CD4-positive, alpha-beta T cell treated with Interleukin-10 for 1 hour (primary cell): ENCODE measurements around the gene TGIF1.

ENCODE experiments used
- DNase-seq: peaks from one replicate; pipeline ENCODE4 v3.0.0-alpha.2; 2020

Gene TGIF1

DNA sequence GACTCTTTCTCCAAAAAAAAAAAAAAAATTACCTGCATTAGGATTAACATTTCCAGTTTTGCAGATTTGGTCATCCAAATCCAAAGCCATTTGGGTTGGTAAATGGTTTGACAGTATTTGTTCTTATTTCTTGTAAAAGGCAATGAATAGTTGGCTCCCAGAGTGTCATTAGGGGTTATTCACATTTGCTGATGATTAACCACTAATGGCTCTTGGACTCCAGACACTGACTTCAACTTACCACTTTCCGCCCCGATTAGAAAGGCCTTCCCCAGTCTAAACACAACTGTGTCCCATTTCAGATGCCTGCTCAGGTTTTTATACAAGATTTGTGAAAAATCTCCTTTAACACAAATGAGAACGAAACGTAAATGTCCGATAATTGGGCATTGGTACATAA lies 9.6 kb upstream of the TGIF1 start:
- no peak for DNase-seq

DNA sequence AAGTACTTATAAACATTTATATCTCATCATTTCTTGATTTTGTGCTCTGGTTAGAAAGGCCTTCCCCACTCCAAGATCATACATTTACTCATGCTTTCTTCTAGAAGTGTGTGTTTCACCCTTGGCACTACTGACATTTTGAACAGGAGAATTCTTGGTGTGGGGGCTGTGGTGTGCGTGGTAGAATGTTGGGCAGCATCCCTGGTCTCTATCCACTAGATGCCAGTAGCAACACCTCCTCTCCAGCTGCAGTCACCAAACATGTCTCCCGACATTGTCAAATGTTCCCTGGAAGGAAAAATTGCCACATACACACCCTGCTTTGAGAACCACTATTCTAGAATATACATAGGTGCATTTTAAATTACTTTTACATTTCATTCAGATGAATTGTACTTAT lies 8.7 kb upstream of the TGIF1 start:
- peak; percentile 43 for DNase-seq

DNA sequence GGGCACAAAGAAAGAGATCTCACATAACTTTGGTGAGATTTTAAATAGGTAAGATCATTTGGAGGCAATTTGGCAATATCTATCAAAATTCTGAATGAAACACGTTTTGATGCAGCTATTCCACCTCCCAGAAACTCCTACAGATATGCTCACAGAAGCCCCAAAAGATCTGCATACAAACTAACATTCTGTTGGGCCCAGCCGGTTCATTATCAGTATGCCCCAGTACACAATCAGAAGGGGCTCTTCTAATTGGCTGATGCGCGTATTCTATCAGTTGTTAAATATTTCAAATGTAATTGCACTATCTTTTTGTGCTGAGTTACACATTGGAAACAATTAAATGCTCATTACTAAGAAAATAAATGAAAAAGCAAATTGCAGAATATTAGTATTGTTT lies 7.1 kb upstream of the TGIF1 start:
- DNase-seq = no peak

DNA sequence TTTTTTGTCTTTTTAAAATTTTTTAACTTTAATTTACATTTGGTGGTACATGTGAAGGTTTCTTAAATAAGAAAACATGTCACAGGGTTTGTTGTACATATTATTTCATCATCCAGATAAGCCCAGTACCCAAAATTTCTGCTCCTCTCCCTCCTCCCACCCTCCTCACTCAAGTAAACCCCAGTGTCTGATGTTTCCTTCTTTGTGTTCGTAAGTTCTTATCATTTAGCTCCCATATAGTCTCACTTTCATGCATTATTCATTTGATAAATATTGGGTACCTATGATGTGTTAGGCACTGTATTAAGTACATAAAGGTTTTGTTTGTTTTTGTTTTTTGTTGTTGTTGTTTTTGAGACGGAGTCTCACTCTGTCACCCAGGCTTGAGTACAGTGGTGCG lies 5.7 kb upstream of the TGIF1 start:
- no peak for DNase-seq

- no peak for DNase-seq
These were observed 5.0 kb upstream of the TGIF1 start for GRCh38 chr18:3444954-3445353.

DNA sequence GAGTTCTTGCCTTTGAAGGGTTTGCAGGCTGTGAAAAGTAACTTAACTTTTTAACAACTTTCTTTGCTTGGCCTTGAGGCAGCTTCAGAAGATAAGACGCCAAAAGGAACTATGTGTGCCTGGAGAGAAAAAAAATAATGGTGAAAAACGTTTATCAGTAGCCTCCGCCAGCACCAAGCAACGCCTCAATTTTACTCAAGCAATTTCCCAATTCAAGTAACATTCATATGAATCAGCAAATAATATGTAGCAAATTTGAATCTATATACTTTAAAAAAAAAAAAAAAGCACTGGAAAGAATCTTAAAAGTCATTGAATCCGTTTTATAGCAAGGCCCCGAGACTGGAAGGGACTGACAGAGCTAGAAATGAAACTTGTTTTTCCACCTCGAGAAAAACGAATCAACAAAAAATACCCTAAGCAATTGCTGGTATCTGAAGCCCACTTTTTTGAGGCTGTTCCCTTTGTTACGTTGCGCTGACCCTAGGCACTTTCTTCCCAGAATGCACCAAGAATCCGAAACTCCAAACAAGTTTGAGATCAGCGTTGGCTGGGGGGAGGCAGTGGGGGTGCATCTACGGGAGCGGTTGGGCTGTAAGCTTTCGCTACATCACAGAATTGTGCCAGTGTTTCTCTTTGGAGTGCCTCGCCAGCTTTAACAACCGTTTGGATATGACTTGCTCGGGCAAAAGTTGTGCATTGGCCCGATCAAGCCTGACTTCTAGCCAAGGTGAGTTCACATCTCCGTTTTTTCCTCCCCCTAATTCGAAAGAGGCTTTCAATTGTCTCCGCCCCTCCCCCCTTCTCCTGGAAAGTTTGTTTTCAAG lies 2.7 kb upstream of the TGIF1 start:
- no peak for DNase-seq

- DNase-seq = peak; percentile 91
These were observed 1.8 kb upstream of the TGIF1 start for GRCh38 chr18:3447895-3448837.

DNA sequence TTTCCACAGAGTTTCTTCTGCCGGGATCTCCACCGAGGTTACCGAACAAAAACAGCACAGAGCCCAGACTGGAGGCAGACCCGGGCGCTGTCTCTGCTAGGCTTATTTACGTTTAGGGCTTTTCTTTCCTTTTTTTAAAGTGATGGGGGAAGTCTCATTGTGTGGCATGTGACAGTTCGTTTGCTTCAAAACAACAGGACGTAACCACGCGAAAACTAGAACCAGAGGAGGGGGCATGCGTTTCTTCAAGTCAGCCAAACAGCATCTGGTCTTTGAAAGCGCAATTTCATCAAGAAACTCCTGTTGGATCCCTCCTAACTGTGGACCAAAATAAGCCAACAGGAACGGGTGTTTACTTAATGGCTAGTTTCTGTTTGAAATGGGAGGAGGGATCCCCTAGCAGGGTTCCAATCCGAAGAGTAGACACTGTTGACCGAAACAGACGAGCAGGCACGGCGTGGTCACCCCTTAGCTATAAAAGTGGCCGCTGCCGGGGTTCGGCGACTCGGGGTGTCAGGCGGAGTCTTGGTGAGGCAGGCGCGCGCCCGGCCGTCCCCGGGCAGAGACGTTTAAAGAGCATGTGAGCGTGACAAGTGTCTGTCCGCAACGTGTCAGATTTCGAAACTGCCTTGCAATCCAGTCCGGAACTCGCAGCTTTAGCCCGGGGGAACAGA lies 997 bp upstream of the TGIF1 start:
- peak; percentile 86 for DNase-seq

- no peak for DNase-seq
These were observed 410 bp upstream of the TGIF1 start for GRCh38 chr18:3449512-3450011.

- no peak for DNase-seq
These were observed 819 bp downstream of the TGIF1 start for GRCh38 chr18:3450799-3451182.

DNA sequence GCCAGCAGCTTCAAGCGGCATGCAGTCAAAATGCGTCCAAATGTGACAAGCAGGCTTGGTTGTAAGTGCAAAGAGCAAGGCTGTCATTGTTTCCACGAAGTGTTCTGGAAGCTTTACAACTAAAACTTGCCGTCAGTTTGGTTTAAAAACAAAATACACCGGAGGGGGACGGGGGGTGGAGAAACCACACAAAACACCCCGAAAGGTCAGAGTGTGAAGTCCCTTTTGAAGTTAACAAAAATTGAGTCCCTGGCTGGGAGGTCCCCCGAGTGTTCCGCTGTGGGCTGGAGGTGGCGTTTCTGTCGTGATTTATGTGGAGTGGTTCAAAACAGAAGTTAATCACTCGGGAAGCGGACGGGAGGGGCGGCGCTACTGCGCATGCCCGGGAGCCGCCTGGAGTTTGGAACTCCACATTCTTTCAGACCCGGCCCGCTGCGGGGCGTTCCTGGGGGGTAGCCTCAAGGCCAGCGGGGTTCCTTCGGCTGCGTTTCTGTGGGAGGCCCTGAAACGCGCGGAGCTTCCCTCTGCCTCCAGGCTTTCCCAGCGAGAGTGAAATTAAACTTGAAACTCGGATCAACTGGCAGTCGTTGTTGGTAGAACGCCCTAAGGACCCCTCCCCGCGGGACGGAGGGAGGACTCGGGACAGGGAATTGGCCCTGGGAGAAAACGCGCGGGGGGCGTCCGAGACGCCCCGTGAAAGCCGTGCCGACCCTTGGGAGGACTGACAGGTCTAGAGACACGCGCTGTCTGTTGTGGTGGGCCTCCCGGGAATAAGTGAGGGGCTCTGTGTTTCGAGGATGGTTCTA lies 1.4 kb downstream of the TGIF1 start:
- peak; percentile 86 for DNase-seq

DNA sequence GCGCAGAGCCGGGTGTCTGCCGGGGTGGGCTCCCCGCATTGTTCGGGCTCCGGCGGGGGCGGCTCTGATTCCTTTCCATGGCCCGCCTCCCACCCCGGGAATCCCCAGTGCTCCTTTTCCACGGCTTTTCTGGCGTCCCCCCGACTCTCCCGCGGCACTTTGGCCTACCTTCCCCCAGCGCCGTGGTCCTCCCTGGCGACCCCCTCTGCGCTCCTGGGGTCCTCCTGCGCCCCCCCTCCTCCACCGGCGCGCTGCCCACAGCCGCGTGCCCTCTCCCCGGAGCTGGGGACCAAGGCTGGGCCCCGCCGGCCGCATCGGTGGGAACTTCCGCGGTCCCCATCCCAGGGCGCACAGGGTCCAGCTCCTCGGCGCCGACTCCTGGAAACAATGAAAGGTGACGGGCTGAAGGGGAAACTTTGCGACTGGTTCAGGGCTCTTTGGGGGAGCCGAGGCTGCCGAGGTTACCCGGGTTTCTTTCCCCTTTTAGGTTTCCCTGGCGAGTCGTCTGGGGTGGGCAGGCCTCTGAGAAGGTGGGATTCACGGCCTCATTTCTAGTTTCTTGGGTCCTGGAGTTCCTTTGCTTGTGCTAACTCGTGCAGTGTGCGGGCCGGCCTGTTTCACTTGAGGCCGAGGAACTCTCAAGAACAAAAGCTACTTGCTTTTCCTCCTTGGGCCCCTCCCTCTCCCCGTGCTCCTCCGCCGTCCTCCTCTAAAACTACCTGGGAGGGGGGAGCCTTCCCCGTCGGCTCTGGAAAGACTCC lies 2.2 kb downstream of the TGIF1 start:
- peak; percentile 45 for DNase-seq

- no peak for DNase-seq
These were observed 3.0 kb downstream of the TGIF1 start for GRCh38 chr18:3452750-3453539.

DNA sequence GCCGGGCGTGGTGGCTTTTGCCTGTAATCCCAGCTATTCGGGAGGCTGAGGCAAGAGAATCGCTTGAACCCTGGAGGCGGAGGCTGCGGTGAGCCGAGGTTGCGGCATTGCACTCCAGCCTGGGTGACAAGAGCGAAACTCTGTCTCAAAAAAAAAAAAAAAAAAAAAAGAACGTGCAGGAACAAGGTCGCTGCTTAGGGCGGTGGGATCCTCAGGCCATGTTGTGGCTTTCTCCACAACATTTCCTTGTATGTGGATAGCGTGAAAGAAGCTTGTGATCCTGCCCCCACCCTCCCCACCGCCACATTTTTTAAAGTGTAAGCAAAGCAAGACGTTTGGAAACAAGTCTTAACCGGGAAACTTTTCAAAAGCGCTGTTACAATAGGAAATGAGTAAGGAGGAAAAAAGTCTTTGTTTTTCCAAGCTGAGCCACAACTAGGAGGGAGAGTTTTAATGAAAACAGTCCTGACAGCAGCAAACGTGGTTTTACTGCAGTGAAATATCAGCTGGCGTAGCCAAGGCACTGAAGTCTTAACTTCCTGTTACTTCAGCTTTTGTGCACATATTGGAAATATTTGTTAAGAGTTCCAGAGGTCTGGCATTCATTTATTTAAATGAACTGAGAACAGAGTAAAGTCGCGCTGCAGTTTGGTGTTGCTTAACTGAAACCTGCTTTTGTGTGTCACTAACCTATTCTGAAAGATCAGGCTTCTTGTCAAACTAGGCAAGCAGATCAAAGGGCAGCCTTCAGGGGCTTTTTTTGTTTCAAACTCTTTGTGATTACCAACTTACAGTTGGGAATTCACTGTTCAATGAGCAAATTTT lies 3.8 kb downstream of the TGIF1 start:
- DNase-seq = peak; percentile 59

DNA sequence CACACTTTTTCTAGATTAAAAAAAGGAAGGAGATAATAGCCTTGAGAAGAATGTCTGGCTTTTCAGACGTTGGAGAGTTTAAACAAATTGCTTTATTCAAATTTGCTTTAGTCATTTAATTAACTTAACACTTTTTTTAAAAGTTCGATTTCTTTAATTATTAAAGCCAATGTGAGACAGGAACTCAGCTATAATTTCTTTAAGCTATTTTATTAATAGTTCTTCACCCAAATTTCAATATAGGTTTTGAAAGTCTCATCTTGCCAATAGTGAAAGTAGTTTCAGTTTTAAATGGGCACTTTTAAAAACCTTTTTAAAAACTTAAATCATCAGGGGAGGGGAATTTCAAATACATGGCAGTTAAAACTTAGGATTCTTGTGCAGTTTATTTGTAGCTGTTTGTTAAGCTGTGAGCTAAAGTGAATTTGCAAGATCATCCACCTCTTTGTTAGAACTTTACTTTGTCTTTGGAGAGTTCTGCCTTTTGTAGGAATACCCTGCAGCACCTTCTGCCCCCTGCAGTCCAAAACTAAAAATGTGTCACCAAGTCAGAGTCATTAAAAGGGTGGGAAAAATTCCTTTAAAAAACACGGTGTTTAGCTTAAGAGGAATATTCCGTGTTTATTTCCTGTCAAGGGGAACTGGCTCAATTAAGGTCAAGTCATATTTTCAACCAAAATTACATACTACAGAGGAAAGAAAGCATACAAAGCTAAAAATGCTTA lies 4.6 kb downstream of the TGIF1 start:
- DNase-seq = peak; percentile 68

GRCh38 chr18:3455090-3455635 lies 5.2 kb downstream of the TGIF1 start:
- DNase-seq = no peak

DNA sequence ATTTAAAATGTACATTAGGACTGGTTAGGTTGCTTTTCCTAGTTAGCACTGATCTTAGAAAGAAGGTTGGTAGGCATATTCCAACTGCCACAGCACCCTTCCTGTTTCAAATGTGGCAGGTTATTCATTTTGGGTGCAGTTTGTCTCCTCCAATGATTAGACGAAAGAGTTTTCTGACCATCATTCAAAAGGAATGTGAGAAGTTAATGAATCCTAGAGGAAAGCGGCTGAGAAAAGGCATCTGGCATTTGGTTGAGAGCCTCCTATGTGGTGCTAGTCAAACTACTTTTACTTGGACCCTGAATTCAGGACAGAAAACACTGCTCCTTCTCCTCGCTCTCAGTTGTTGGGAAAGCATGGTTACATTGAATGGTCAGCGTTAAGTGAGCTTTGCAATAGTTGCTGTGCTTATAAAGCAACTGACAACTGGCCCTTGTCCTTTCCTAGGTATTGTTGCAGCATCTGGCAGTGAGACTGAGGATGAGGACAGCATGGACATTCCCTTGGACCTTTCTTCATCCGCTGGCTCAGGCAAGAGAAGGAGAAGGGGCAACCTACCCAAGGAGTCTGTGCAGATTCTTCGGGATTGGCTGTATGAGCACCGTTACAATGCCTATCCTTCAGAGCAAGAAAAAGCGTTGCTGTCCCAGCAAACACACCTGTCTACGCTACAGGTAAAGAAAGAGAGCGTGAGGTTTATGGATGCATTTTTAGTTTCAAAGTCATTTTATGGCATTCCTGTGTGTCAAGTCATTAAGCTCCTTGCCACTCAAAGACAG lies 6.1 kb downstream of the TGIF1 start:
- no peak for DNase-seq

GRCh38 chr18:3456686-3457069 lies 6.7 kb downstream of the TGIF1 start:
- DNase-seq = no peak
